H1 (cell line): Measurements from ENCODE around the gene STARD7.

ENCODE experiments used
- POLR2AphosphoS5 ChIP-seq: IDR thresholded peaks from 2 replicates; pipeline ENCODE4 v1.6.1; 2011; ENCODE audit warnings: low read depth, low read length
- RAD21 ChIP-seq, 2 experiments: IDR thresholded peaks in 1 of 2; conservative IDR thresholded peaks in 1 of 2; 2 replicates each; pipeline ENCODE4 v1.6.1; 2011; ENCODE audit warnings: low read depth in 2 of 2, low read length in 2 of 2, improper control_type of control experiment in 1 of 2, inconsistent platforms in 1 of 2, mild to moderate bottlenecking in 1 of 2, moderate library complexity in 1 of 2
- RFX5 ChIP-seq: IDR thresholded peaks from 2 replicates; pipeline ENCODE4 v1.6.1; 2011; ENCODE audit warnings: low read depth, low read length, improper control_type of control experiment, borderline replicate concordance
- TF ChIP-seq, protein P1 (sequence below), 3 experiments: IDR thresholded peaks; 1 replicate in 2 of 3; 2 replicates in 1 of 3; pipeline versions ENCODE4 v1.5.1 to v1.6.1; 2011; ENCODE audit warnings: low read length in 3 of 3, mild to moderate bottlenecking in 3 of 3, inconsistent platforms in 2 of 3, low read depth in 1 of 3, moderate library complexity in 1 of 3; ENCODE audit not compliant: insufficient read depth in 1 of 3; ENCODE audit errors: control extremely low read depth in 1 of 3

DNA sequence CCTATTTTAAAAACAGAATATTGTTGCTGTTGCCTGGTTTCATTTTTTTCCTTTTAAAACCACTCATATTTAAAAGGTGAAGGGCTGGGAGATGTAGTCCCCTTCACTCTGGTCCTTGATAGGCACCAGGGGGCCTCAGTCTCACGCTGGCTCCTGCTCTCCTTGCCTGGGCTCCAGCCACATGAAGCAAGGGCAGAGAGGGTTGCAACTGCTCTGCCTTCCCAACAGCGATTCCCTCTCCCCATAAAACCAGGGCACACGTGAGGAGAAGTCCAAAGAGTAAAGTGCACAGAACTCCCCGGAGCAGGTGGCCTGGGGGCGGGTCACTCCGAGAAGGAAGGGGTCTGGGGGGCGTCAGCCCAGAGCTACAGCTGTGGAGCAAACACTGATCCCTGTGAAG lies 44.4 kb upstream of the STARD7 start:
- TF ChIP-seq, protein P1, sequence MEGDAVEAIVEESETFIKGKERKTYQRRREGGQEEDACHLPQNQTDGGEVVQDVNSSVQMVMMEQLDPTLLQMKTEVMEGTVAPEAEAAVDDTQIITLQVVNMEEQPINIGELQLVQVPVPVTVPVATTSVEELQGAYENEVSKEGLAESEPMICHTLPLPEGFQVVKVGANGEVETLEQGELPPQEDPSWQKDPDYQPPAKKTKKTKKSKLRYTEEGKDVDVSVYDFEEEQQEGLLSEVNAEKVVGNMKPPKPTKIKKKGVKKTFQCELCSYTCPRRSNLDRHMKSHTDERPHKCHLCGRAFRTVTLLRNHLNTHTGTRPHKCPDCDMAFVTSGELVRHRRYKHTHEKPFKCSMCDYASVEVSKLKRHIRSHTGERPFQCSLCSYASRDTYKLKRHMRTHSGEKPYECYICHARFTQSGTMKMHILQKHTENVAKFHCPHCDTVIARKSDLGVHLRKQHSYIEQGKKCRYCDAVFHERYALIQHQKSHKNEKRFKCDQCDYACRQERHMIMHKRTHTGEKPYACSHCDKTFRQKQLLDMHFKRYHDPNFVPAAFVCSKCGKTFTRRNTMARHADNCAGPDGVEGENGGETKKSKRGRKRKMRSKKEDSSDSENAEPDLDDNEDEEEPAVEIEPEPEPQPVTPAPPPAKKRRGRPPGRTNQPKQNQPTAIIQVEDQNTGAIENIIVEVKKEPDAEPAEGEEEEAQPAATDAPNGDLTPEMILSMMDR (IDR thresholded peaks at IDR 0.05; ENCODE audit: control extremely low read depth in 1 of 3, insufficient read depth in 1 of 3, low read depth in 1 of 3, low read length in 3 of 3), result no peak
- TF ChIP-seq RAD21 (IDR thresholded peaks at IDR 0.05 in 1 of 2, conservative IDR thresholded peaks at IDR 0.05 in 1 of 2; ENCODE audit: low read depth in 2 of 2, low read length in 2 of 2) (no peak), POLR2AphosphoS5 (no peak), RFX5 (no peak)
